Astrocyte of the spinal cord (primary cell): ENCODE measurements around the gene SMIM20.

ENCODE experiments used
- DNase-seq: peaks from one replicate; pipeline ENCODE4 v3.0.0; 2011; ENCODE audit warnings: low read depth, low spot score
- H3K4me3 ChIP-seq: 2 replicates; pipeline ENCODE4 v1.5.1; 2011; ENCODE audit warnings: low read depth, mild to moderate bottlenecking, low read length, moderate library complexity
- CTCF ChIP-seq: IDR thresholded peaks from 2 replicates; pipeline ENCODE4 v1.5.1; 2012; ENCODE audit warnings: low read depth, mild to moderate bottlenecking, low read length, inconsistent platforms
- in situ Hi-C: cut with HindIII; loops from 2 replicates; pipeline ENCODE4 v1.10.0; 2017; ENCODE audit warnings: low sequenced_read_pairs

The SMIM20 gene

GRCh38 chr4:25972984-25973745, 59.1 kb downstream of the SMIM20 start:
- no peak overlapping the region for H3K4me3 ChIP-seq
- TF ChIP-seq CTCF: no peak
- no peak for DNase-seq
- in situ Hi-C loops: no loop called here

- DNase-seq: no peak
- no peak overlapping the region for H3K4me3 ChIP-seq
- in situ Hi-C loops: no loop called here
- TF ChIP-seq CTCF: no peak
Measured at GRCh38 chr4:25976780-25977179, 62.8 kb downstream of the SMIM20 start.

- TF ChIP-seq CTCF: no peak
- no peak overlapping the region for H3K4me3 ChIP-seq
- in situ Hi-C loops: no loop called here
- no peak for DNase-seq
Measured at GRCh38 chr4:25977397-25978170, 63.6 kb downstream of the SMIM20 start.

GRCh38 chr4:25978327-25978726, 64.3 kb downstream of the SMIM20 start:
- no peak overlapping the region for H3K4me3 ChIP-seq
- in situ Hi-C loops: no loop called here
- no peak for DNase-seq
- TF ChIP-seq CTCF: no peak
